Spleen (tissue), 11 donors: ENCODE results near the gene TMEM252. TPM values are rescaled to one million over a fixed set of nuclear protein-coding genes. Genes with fewer than 3 reads are reported as not detected.

Source experiments
- DNase-seq: peaks from one replicate; pipeline ENCODE4 v3.0.0-alpha.2; 2020
- H3K27ac ChIP-seq, 8 donors: fragments of 200-600 bp; sonication (generic) in 7 of 8; 1 replicate in 4 of 8; 2 replicates in 4 of 8; pipeline versions ENCODE4 v1.5.0 to v1.8.0; 2016 to 2021; ENCODE audit warnings: inconsistent platforms in 4 of 8, mild to moderate bottlenecking in 4 of 8, moderate library complexity in 1 of 8
- H3K27me3 ChIP-seq, 7 donors: fragments of 200-600 bp; sonication (generic) in 6 of 7; replicated peaks in 1 of 7; 1 replicate in 4 of 7; 2 replicates in 3 of 7; pipeline versions ENCODE4 v1.5.0 to v1.8.0; 2016 to 2021; ENCODE audit warnings: inconsistent platforms in 3 of 7, mild to moderate bottlenecking in 1 of 7
- H3K36me3 ChIP-seq, 6 donors: fragments of 200-600 bp; sonication (generic) in 5 of 6; 1 replicate in 4 of 6; 2 replicates in 2 of 6; pipeline versions ENCODE4 v1.5.0 to v1.8.0; 2016 to 2021; ENCODE audit warnings: inconsistent platforms in 2 of 6
- H3K4me1 ChIP-seq, 6 donors: fragments of 200-600 bp; sonication (generic) in 5 of 6; 1 replicate in 3 of 6; 2 replicates in 3 of 6; pipeline versions ENCODE4 v1.5.0 to v1.8.0; 2016 to 2021; ENCODE audit warnings: inconsistent platforms in 3 of 6
- H3K4me3 ChIP-seq, 8 donors: fragments of 200-600 bp; sonication (generic) in 7 of 8; 1 replicate in 4 of 8; 2 replicates in 4 of 8; pipeline versions ENCODE4 v1.5.0 to v1.8.0; 2016 to 2021; ENCODE audit warnings: inconsistent platforms in 4 of 8, mild to moderate bottlenecking in 4 of 8, moderate library complexity in 2 of 8
- H3K9me3 ChIP-seq, 8 donors: fragments of 200-600 bp; sonication (generic) in 7 of 8; 1 replicate in 4 of 8; 2 replicates in 4 of 8; pipeline versions ENCODE4 v1.5.0 to v1.8.0; 2016 to 2021; ENCODE audit warnings: inconsistent platforms in 4 of 8
- CTCF ChIP-seq, 11 experiments: fragments of 200-600 bp in 7 of 11; fragments of 450-650 bp in 4 of 11; sonication (generic) in 4 of 11; IDR thresholded peaks in 8 of 11; conservative IDR thresholded peaks in 3 of 11; 1 replicate in 7 of 11; 2 replicates in 4 of 11; pipeline versions ENCODE4 v1.4.0 to v1.8.0; 2016 to 2021; ENCODE audit warnings: antibody characterized with exemption in 11 of 11, inconsistent platforms in 4 of 11, mild to moderate bottlenecking in 1 of 11
- POLR2A ChIP-seq, 3 donors: fragments of 450-650 bp; IDR thresholded peaks; one replicate each; pipeline ENCODE4 v1.5.1; 2017; ENCODE audit warnings: antibody characterized with exemption in 3 of 3, mild to moderate bottlenecking in 1 of 3
- POLR2AphosphoS5 ChIP-seq, 3 donors: sonication (generic); formaldehyde crosslinking; IDR thresholded peaks; one replicate each; pipeline ENCODE4 v1.5.1; 2017; ENCODE audit warnings: antibody characterized with exemption in 3 of 3
- WGBS, 5 donors: extraction: QIAGEN DNeasy Blood & Tissue Kit in 3 of 5; methylation state at CpG; one replicate each; pipeline versions ENCODE4 v1.1.5 to v1.1.7; 2013 to 2018; 5-methylcytosine and 5-hydroxymethylcytosine counted together
- intact Hi-C: fragments of 100-400 bp; cut with DNase I; formaldehyde crosslinking; loops from one replicate; pipeline ENCODE4 v1.15.0; 2023; ENCODE audit warnings: low total_unique reads
- polyA plus RNA-seq, 3 donors: library from polyadenylated mRNA; stranded (reverse); fragments of 200-250 nt; gene quantifications; one replicate each; pipeline ENCODE4 v1.2.1, GENCODE V29; 2013
- total RNA-seq, 7 donors: library from RNA; depleted of rRNA in 3 of 7; stranded (reverse); fragments of >200 nt in 3 of 7; fragmentation: NEBNext Ultra II Directional in 4 of 7; extraction: Animal tissue kit (Norgen Biotek cat#: 25700) in 4 of 7; gene quantifications; one replicate each; pipeline versions ENCODE4 v1.1.0 to v1.2.1, GENCODE V29; 2016 to 2021
- donor health status: healthy with polysubstance abuse.
- donor health status: DM: no; HTN: no; CAD: no; lungs with moderate emphysema.
- donor health status: DM: no; HTN: no; CAD: no.
- donor health status: Bipolar disorder and iron deficiency.
- donor health status: healthy.
- donor health status: DM: no; HTN: no; CAD: no.
- donor health status: DM: yes; HTN: yes; CAD: no.

TMEM252 gene
- total and polyA plus RNA-seq, 10 donors, result 0.85 TPM; not detected in 9

DNA sequence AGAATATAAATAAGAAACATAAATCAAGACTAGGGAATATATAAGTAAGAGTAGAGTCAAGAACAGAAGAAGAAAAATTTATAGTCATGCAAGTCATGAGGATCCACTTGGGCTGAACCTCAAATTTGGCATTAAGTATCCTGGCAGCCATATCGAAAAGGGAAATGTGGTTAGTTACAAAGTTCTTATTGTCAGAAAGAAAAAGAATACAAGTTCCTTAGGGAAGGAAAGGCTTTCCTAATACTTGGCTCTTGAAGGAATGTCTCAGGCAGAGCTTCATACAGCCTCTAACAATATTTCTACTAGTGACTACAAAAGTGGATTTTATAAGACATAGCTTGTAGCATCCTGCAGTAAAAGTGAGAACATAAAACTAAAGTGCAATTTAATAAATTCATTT, 45.4 kb downstream of the TMEM252 start:
- no peaks in the 10 kb centered on the region for H3K36me3 ChIP-seq
- DNase-seq, result no peak
- WGBS, 5 donors, result 67 to 94% (median 74%) methylated on average over 1 of the region's 1 CpG
- no peaks in the 10 kb centered on the region for H3K4me1 ChIP-seq
- no peak overlapping the region for H3K4me3 ChIP-seq
- intact Hi-C loops, result no loop called here
- no peak overlapping the region for H3K27ac ChIP-seq
- no peaks in the 10 kb centered on the region for H3K27me3 ChIP-seq
- TF ChIP-seq POLR2AphosphoS5 (IDR thresholded peaks at IDR 0.05) (no peak), CTCF (IDR thresholded peaks at IDR 0.05 in 8 of 11, conservative IDR thresholded peaks at IDR 0.05 in 3 of 11) (no peak), POLR2A (IDR thresholded peaks at IDR 0.05) (no peak)
- H3K9me3 ChIP-seq, result no peaks in the 10 kb centered on the region

GRCh38 chr9:68493958-68494577, 46.6 kb downstream of the TMEM252 start:
- H3K4me1 ChIP-seq, result no peaks in the 10 kb centered on the region
- no peaks in the 10 kb centered on the region for H3K27me3 ChIP-seq
- H3K4me3 ChIP-seq, result no peak overlapping the region
- no peak for DNase-seq
- H3K9me3 ChIP-seq, result no peaks in the 10 kb centered on the region
- H3K27ac ChIP-seq, result no peak overlapping the region
- WGBS, 5 donors, result 82 to 88% (median 86%) methylated on average over 3 of the region's 3 CpGs
- no peak for TF ChIP-seq POLR2A (IDR thresholded peaks at IDR 0.05)
- no peak for TF ChIP-seq CTCF (IDR thresholded peaks at IDR 0.05 in 8 of 11, conservative IDR thresholded peaks at IDR 0.05 in 3 of 11)
- no peak for TF ChIP-seq POLR2AphosphoS5 (IDR thresholded peaks at IDR 0.05)
- intact Hi-C loops, result no loop called here
- no peaks in the 10 kb centered on the region for H3K36me3 ChIP-seq

DNA sequence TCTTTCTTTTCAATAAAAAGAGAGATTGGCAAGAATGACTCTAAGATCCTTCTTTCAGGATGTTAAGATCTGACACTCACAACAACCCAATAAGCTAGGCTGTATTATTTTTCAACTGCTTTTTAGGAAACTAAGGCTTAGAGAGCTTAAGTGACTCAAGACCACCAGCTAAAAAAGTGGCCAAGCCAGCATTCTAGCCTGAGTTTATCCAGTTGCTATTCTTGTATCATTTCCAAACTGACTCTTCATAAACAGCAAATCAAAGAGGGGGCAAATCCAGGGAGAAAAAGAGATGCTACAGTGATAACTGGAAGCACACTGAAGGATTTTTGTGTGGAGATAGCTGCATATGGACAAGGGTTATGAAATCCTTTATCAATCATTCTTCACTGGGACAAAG, 47.1 kb downstream of the TMEM252 start:
- H3K36me3 ChIP-seq, result no peaks in the 10 kb centered on the region
- DNase-seq, result no peak
- H3K4me3 ChIP-seq, result no peak overlapping the region
- no peak overlapping the region for H3K27ac ChIP-seq
- no peaks in the 10 kb centered on the region for H3K9me3 ChIP-seq
- H3K4me1 ChIP-seq, result peaks cover 0 to 3% (median 0%) of the 10 kb centered on the region in 6 donors
- intact Hi-C loops, result no loop called here
- TF ChIP-seq POLR2A (IDR thresholded peaks at IDR 0.05), result no peak
- TF ChIP-seq CTCF (IDR thresholded peaks at IDR 0.05 in 8 of 11, conservative IDR thresholded peaks at IDR 0.05 in 3 of 11), result no peak
- no peak for TF ChIP-seq POLR2AphosphoS5 (IDR thresholded peaks at IDR 0.05)
- H3K27me3 ChIP-seq, result no peaks in the 10 kb centered on the region

GRCh38 chr9:68492806-68493205, 47.9 kb downstream of the TMEM252 start:
- 54 to 74% (median 70%) methylated on average over 6 of the region's 6 CpGs for WGBS, 5 donors
- no peaks in the 10 kb centered on the region for H3K9me3 ChIP-seq
- intact Hi-C loops, result no loop called here
- no peak overlapping the region for H3K27ac ChIP-seq
- no peaks in the 10 kb centered on the region for H3K27me3 ChIP-seq
- TF ChIP-seq CTCF (IDR thresholded peaks at IDR 0.05 in 8 of 11, conservative IDR thresholded peaks at IDR 0.05 in 3 of 11), result no peak
- no peak for TF ChIP-seq POLR2A (IDR thresholded peaks at IDR 0.05)
- TF ChIP-seq POLR2AphosphoS5 (IDR thresholded peaks at IDR 0.05), result no peak
- no peak overlapping the region for H3K4me3 ChIP-seq
- DNase-seq, result no peak
- H3K4me1 ChIP-seq, result peaks cover 0 to 10% (median 0%) of the 10 kb centered on the region in 6 donors
- H3K36me3 ChIP-seq, result no peaks in the 10 kb centered on the region
